CD4-positive, CD25-positive, alpha-beta regulatory T cell (primary cell): ENCODE data around the gene IMPDH1. TPM values are rescaled to one million over a fixed set of nuclear protein-coding genes. Genes with fewer than 3 reads are reported as not detected.
"Not testable (repeated sequence)": the region's sequence is repeated elsewhere in the genome, so short reads cannot be mapped to it uniquely, and the experiment has no call there.

Experiments used
- ATAC-seq, 2 donors: fragments of 150-1000 bp; cut with Tn5 transposase; one replicate each; pipeline ENCODE4 v1.10.0; 2021; ENCODE audit warnings: low read depth in 2 of 2, moderate number of reproducible peaks in 2 of 2, moderate library complexity in 1 of 2
- DNase-seq, 3 donors: peaks; one replicate each; pipeline versions ENCODE4 v3.0.0 to v3.0.0-alpha.2; 2012 to 2022; ENCODE audit warnings: mixed read lengths in 1 of 3
- H3K27ac ChIP-seq: one replicate; pipeline ENCODE4 v1.7.0; 2013; ENCODE audit warnings: mild to moderate bottlenecking, low read length; ENCODE audit not compliant: insufficient read depth, poor library complexity, severe bottlenecking
- H3K27me3 ChIP-seq: one replicate; pipeline ENCODE4 v1.7.0; 2013; ENCODE audit warnings: low read length; ENCODE audit not compliant: control insufficient read depth, insufficient read depth
- H3K36me3 ChIP-seq: one replicate; pipeline ENCODE4 v1.7.0; 2013; ENCODE audit warnings: mild to moderate bottlenecking, low read length, moderate library complexity; ENCODE audit not compliant: control insufficient read depth, insufficient read depth
- H3K4me1 ChIP-seq: 2 replicates; pipeline ENCODE4 v1.7.0; 2013; ENCODE audit warnings: mild to moderate bottlenecking, low read length; ENCODE audit not compliant: insufficient read depth, control insufficient read depth, poor library complexity, severe bottlenecking
- H3K4me3 ChIP-seq: one replicate; pipeline ENCODE4 v1.7.0; 2013; ENCODE audit warnings: low read depth, mild to moderate bottlenecking, low read length, moderate library complexity
- H3K9me3 ChIP-seq, 2 experiments: 1 replicate in 1 of 2; 2 replicates in 1 of 2; pipeline ENCODE4 v1.7.0; 2013; ENCODE audit warnings: low read length in 2 of 2, mild to moderate bottlenecking in 1 of 2, moderate library complexity in 1 of 2; ENCODE audit not compliant: control insufficient read depth in 2 of 2
- H3K27ac Mint-ChIP-seq, 3 donors: one replicate each; pipeline ENCODE4 v1.8.0; 2020 to 2022; ENCODE audit warnings: mild to moderate bottlenecking in 3 of 3, mixed read lengths in 3 of 3, moderate library complexity in 2 of 3
- H3K27me3 Mint-ChIP-seq: one replicate; pipeline ENCODE4 v1.8.0; 2022; ENCODE audit warnings: mild to moderate bottlenecking, mixed read lengths
- H3K36me3 Mint-ChIP-seq: one replicate; pipeline ENCODE4 v1.8.0; 2020; ENCODE audit warnings: mixed read lengths
- H3K4me1 Mint-ChIP-seq, 4 donors: one replicate each; pipeline ENCODE4 v1.8.0; 2020 to 2022; ENCODE audit warnings: mixed read lengths in 4 of 4, mild to moderate bottlenecking in 1 of 4
- H3K4me3 Mint-ChIP-seq, 4 donors: one replicate each; pipeline ENCODE4 v1.8.0; 2020 to 2022; ENCODE audit warnings: mild to moderate bottlenecking in 4 of 4, mixed read lengths in 4 of 4, moderate library complexity in 3 of 4
- H3K9me3 Mint-ChIP-seq, 7 donors: one replicate each; pipeline ENCODE4 v1.8.0; 2020 to 2022; ENCODE audit warnings: mixed read lengths in 7 of 7, mild to moderate bottlenecking in 3 of 7, moderate library complexity in 2 of 7
- polyA plus RNA-seq, 4 donors: library from polyadenylated mRNA; unstranded; fragments of 300-500 nt; fragmentation: Illumina TruSeq; gene quantifications; one replicate each; pipeline ENCODE4 v1.2.3, GENCODE V29; 2021
- total RNA-seq: library from RNA; stranded (reverse); gene quantifications from one replicate; pipeline ENCODE4 v1.2.3, GENCODE V29; 2022

IMPDH1 gene
- total RNA-seq, result 48.2 TPM
- polyA plus RNA-seq, result 10 to 100 TPM; 27.2 to 43.5 (median 32.4) TPM

- Mint-ChIP-seq H3K9me3 (peaks cover 0 to 1% (median 0%) of the 10 kb centered on the region in 7 donors), H3K4me1 (peaks cover 0 to 40% (median 27%) of the 10 kb centered on the region in 4 donors), H3K27me3 (peaks cover 11% of the 10 kb centered on the region), H3K4me3 (peak within 1 kb of the TSS; percentile 91 to 96 (median 93)), H3K27ac (peak within 1 kb of the TSS; percentile 92 to 93 (median 93)), H3K36me3 (no peaks in the 10 kb centered on the region)
- peak within 1 kb of the TSS; percentile 78 for H3K27ac ChIP-seq
- H3K9me3 ChIP-seq, result no peaks in the 10 kb centered on the region
- peak; percentile 83 to 87 (median 85) for DNase-seq
- H3K27me3 ChIP-seq, result no peaks in the 10 kb centered on the region
- ATAC-seq, result peak; percentile 86 to 87
- peaks cover 43% of the 10 kb centered on the region for H3K4me1 ChIP-seq
- peak within 1 kb of the TSS; percentile 82 for H3K4me3 ChIP-seq
- H3K36me3 ChIP-seq, result no peaks in the 10 kb centered on the region
These were observed at the start of gene IMPDH1 for GRCh38 chr7:128409596-128410450. TSS of gene IMPDH1 (minus strand) at chr7:128409982. CDS start at chr7:128409901, 81 bp downstream.

- Mint-ChIP-seq H3K27ac (peak overlapping the region in 1 of 3 donors; percentile 60), H3K36me3 (no peaks in the 10 kb centered on the region), H3K4me1 (peaks cover 8 to 29% (median 21%) of the 10 kb centered on the region in 4 donors), H3K27me3 (no peaks in the 10 kb centered on the region), H3K4me3 (peak overlapping the region; percentile 0 to 69 (median 8)), H3K9me3 (no peaks in the 10 kb centered on the region)
- no peaks in the 10 kb centered on the region for H3K9me3 ChIP-seq
- DNase-seq, result peak; percentile 62 to 90 (median 78)
- H3K4me1 ChIP-seq, result peaks cover 20% of the 10 kb centered on the region
- H3K27ac ChIP-seq, result no peak overlapping the region
- no peaks in the 10 kb centered on the region for H3K36me3 ChIP-seq
- peak overlapping the region; percentile 23 for H3K4me3 ChIP-seq
- ATAC-seq, result peak; percentile 66 to 75
- H3K27me3 ChIP-seq, result no peaks in the 10 kb centered on the region
These were observed 49.7 kb upstream of the IMPDH1 start for GRCh38 chr7:128459394-128459878.

GRCh38 chr7:128458956-128459355 is 49.2 kb upstream of the IMPDH1 start:
- Mint-ChIP-seq H3K27ac (no peak overlapping the region), H3K4me3 (peak overlapping the region in 1 of 4 donors; percentile 13), H3K4me1 (peaks cover 8 to 29% (median 21%) of the 10 kb centered on the region in 4 donors), H3K36me3 (no peaks in the 10 kb centered on the region), H3K9me3 (no peaks in the 10 kb centered on the region), H3K27me3 (no peaks in the 10 kb centered on the region)
- Histone ChIP-seq H3K36me3 (no peaks in the 10 kb centered on the region), H3K4me3 (no peak overlapping the region), H3K9me3 (no peaks in the 10 kb centered on the region), H3K27ac (peak overlapping the region; percentile 45), H3K27me3 (no peaks in the 10 kb centered on the region), H3K4me1 (peaks cover 20% of the 10 kb centered on the region)
- ATAC-seq (no peak), DNase-seq (no peak)

DNA sequence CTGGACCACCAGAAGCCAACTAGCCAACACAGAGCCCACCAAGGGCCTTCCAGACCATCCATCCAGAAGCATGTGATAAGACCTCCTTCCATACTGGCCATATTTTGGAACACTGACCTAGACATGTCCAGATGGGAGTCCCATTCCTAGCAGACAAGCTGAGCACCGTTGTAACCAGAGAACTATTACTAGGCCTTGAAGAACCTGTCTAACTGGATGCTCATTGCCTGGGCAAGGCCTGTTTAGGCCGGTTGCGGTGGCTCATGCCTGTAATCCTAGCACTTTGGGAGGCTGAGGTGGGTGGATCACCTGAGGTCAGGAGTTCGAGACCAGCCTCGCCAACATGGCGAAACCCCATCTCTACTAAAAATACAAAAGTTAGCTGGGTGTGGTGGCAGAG is 47.6 kb upstream of the IMPDH1 start:
- H3K27me3 Mint-ChIP-seq, H3K27me3 ChIP-seq, H3K27ac Mint-ChIP-seq, ATAC-seq, H3K36me3 Mint-ChIP-seq, DNase-seq, H3K36me3 ChIP-seq, H3K9me3 Mint-ChIP-seq, H3K4me3 ChIP-seq, H3K9me3 ChIP-seq, H3K27ac ChIP-seq: not testable (repeated sequence)
- Mint-ChIP-seq H3K4me1 (peaks cover 8 to 29% (median 22%) of the 10 kb centered on the region in 4 donors), H3K4me3 (peak overlapping the region in 2 of 4 donors; percentile 90 to 92)
- peaks cover 20% of the 10 kb centered on the region for H3K4me1 ChIP-seq

- no peak for DNase-seq
- no peaks in the 10 kb centered on the region for H3K27me3 ChIP-seq
- H3K36me3 Mint-ChIP-seq, result no peaks in the 10 kb centered on the region
- H3K4me1 ChIP-seq, result peaks cover 20% of the 10 kb centered on the region
- no peaks in the 10 kb centered on the region for H3K9me3 ChIP-seq
- peaks cover 6% of the 10 kb centered on the region for H3K27me3 Mint-ChIP-seq
- ATAC-seq, result no peak
- peaks cover 8 to 29% (median 22%) of the 10 kb centered on the region in 4 donors for H3K4me1 Mint-ChIP-seq
- H3K27ac Mint-ChIP-seq, result peak overlapping the region in 2 of 3 donors; percentile 44 to 97
- H3K4me3 Mint-ChIP-seq, result peak overlapping the region; percentile 90 to 97 (median 92)
- no peaks in the 10 kb centered on the region for H3K9me3 Mint-ChIP-seq
- H3K36me3 ChIP-seq, result no peaks in the 10 kb centered on the region
- peak overlapping the region; percentile 85 for H3K27ac ChIP-seq
- H3K4me3 ChIP-seq, result peak overlapping the region; percentile 94
These were observed 46.5 kb upstream of the IMPDH1 start for GRCh38 chr7:128456255-128456725.

- peak within 1 kb of the TSS; percentile 94 for H3K4me3 ChIP-seq
These were observed 45.9 kb upstream of the IMPDH1 start, which contains the start of gene HILPDA for GRCh38 chr7:128455543-128456254. TSS of gene HILPDA (plus strand) at chr7:128455878. CDS start at chr7:128457269, 1,391 bp downstream.

GRCh38 chr7:128454808-128455542 is 45.2 kb upstream of the IMPDH1 start:
- Mint-ChIP-seq H3K4me3 (peak overlapping the region; percentile 90 to 97 (median 92)), H3K4me1 (peaks cover 10 to 29% (median 21%) of the 10 kb centered on the region in 4 donors), H3K9me3 (no peaks in the 10 kb centered on the region), H3K36me3 (no peaks in the 10 kb centered on the region), H3K27me3 (peaks cover 6% of the 10 kb centered on the region), H3K27ac (peak overlapping the region in 2 of 3 donors; percentile 92 to 97)
- H3K27me3 ChIP-seq, result no peaks in the 10 kb centered on the region
- peak overlapping the region; percentile 94 for H3K4me3 ChIP-seq
- ATAC-seq (no peak), DNase-seq (peak in 1 of 3 donors; percentile 26)
- peak overlapping the region; percentile 85 for H3K27ac ChIP-seq
- H3K4me1 ChIP-seq, result peaks cover 20% of the 10 kb centered on the region
- H3K36me3 ChIP-seq, result no peaks in the 10 kb centered on the region
- no peaks in the 10 kb centered on the region for H3K9me3 ChIP-seq

More at GRCh38 chr7:128455543-128456254, 45.9 kb upstream of the IMPDH1 start, which contains the start of gene HILPDA:
- Mint-ChIP-seq H3K36me3 (no peaks in the 10 kb centered on the region), H3K4me1 (peaks cover 8 to 29% (median 21%) of the 10 kb centered on the region in 4 donors), H3K27me3 (peaks cover 6% of the 10 kb centered on the region), H3K27ac (peak within 1 kb of the TSS in 2 of 3 donors; percentile 92 to 97), H3K4me3 (peak within 1 kb of the TSS; percentile 90 to 97 (median 92)), H3K9me3 (no peaks in the 10 kb centered on the region)
- Histone ChIP-seq H3K9me3 (no peaks in the 10 kb centered on the region), H3K36me3 (no peaks in the 10 kb centered on the region), H3K4me1 (peaks cover 20% of the 10 kb centered on the region), H3K27me3 (no peaks in the 10 kb centered on the region), H3K27ac (peak within 1 kb of the TSS; percentile 85)
- ATAC-seq (peak; percentile 92 to 96), DNase-seq (peak; percentile 91 to 95 (median 93))
